ENCODE data around the gene MIPOL1.
"Not testable (repeated sequence)": the region's sequence is repeated elsewhere in the genome, so short reads cannot be mapped to it uniquely, and the experiment has no call there.

Gene MIPOL1

DNA sequence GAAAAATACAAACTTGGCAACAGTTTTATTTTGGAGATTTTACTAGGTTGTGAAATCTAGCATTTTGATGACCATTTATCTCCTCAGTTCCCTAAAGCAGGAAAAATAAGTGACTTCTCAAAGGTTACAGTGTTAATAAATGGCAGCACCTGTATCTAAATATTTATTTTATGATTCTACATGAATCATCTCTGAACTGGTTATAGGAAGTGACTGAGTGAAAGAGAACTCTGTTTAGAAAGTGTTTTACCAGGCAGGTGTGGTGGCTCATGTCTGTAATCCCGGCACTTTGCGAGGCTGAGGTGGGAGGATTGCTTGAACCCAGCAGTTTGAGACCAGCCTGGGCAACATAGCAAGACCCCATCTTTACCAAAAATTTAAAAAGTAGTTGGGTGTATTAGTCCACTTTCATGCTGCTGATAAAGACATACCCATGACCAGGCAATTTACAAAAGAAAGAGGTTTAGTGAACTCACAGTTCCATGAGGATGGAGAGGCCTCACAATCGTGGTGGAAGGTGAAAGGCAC, 26.3 kb downstream of the MIPOL1 start:
- Mint-ChIP-seq H3K4me3 (no peak overlapping the region), H3K27me3 (ENCODE audit: low read depth, poor library complexity) (no peaks in the 10 kb centered on the region), H3K9me3 (peaks cover 69% of the 10 kb centered on the region), H3K36me3 (ENCODE audit: low read depth) (peaks cover 74% of the 10 kb centered on the region), H3K27ac (no peak overlapping the region), H3K4me1 (no peaks in the 10 kb centered on the region)
- no peak for DNase-seq
- TF ChIP-seq, protein P1, sequence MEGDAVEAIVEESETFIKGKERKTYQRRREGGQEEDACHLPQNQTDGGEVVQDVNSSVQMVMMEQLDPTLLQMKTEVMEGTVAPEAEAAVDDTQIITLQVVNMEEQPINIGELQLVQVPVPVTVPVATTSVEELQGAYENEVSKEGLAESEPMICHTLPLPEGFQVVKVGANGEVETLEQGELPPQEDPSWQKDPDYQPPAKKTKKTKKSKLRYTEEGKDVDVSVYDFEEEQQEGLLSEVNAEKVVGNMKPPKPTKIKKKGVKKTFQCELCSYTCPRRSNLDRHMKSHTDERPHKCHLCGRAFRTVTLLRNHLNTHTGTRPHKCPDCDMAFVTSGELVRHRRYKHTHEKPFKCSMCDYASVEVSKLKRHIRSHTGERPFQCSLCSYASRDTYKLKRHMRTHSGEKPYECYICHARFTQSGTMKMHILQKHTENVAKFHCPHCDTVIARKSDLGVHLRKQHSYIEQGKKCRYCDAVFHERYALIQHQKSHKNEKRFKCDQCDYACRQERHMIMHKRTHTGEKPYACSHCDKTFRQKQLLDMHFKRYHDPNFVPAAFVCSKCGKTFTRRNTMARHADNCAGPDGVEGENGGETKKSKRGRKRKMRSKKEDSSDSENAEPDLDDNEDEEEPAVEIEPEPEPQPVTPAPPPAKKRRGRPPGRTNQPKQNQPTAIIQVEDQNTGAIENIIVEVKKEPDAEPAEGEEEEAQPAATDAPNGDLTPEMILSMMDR (IDR thresholded peaks at IDR 0.05), result no peak

DNA sequence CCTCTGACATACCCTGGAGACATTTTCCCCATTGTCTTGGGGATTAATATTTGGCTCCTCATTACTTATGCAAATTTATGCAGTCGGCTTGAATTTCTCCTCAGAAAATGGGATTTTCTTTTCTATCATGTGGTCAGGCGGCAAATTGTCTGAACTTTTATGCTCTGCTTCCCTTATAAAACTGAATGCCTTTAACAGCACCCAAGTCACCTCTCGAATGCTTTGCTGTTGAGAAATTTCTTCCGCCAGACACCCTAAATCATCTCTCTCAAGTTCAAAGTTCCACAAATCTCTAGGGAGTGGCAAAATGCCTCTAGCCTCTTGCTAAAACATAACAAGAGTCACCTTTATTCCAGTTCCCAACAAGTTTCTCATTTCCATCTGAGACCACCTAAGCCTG, 27.9 kb downstream of the MIPOL1 start:
- not testable (repeated sequence) for H3K27me3 Mint-ChIP-seq (ENCODE audit: low read depth, poor library complexity); H3K4me3 Mint-ChIP-seq; DNase-seq; H3K4me1 Mint-ChIP-seq; H3K27ac Mint-ChIP-seq
- peaks cover 60% of the 10 kb centered on the region for H3K9me3 Mint-ChIP-seq
- H3K36me3 Mint-ChIP-seq (ENCODE audit: low read depth), result peaks cover 58% of the 10 kb centered on the region

DNA sequence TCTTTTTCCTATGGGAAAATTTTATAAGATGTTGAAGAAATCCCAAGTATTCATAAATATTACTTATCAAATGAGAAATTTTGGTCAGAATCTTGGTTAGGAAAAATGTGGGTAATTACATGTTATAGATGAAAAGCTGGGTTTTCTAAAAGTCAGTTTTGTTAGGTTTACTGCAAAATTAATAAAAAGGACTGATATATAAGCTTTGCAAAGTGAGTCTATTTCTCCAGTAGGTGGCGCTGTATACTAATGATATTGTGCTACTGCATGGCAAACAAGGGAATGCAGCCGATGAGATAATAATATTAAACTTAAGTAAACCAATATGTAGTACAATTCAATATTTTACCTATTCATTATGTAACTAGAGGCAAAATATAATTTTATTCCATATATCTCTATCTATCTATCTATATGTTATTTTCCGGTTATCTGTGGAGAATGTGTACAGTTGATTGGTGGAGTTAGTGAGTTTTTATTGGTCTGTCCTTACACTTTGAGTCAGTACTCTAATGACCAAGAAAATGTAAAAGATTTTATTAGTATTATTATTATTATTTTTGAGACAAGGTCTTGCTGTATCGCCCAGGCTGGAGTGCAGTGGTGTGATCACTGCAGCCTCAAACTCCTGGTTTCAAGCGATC, 32.9 kb downstream of the MIPOL1 start:
- TF ChIP-seq, protein P1 (IDR thresholded peaks at IDR 0.05), result peak; percentile 85
- H3K27ac Mint-ChIP-seq, result no peak overlapping the region
- H3K4me3 Mint-ChIP-seq, result no peak overlapping the region
- peaks cover 14% of the 10 kb centered on the region for H3K36me3 Mint-ChIP-seq (ENCODE audit: low read depth)
- H3K27me3 Mint-ChIP-seq (ENCODE audit: low read depth, poor library complexity), result no peaks in the 10 kb centered on the region
- peak; percentile 18 for DNase-seq
- no peaks in the 10 kb centered on the region for H3K4me1 Mint-ChIP-seq
- H3K9me3 Mint-ChIP-seq, result peaks cover 10% of the 10 kb centered on the region

DNA sequence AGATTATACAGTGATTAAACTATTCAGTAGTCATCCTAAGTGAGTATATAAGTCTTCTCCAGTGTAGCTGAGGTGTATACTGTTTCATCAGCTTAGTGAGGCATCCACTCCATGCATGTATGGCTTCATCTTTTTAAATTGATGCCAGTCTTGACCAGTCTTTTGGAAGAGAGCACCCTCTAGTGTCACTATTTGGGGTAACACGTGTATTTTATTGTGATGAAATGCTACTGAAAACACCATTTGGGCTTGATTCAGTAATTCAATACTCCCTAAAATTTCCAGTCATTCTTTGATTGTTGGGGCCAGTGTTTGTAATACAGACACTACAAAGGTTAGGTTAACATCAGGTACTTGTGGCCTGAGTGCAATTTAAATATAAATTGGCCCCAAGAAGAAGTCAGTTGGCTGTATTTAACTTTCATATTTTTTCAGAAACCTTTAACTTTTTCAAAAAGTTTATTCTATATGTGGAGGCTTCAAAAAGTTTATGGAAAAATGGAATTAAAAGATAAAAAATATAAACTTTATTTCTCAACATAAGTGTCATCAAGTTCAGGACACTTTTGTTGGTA, 35.3 kb downstream of the MIPOL1 start:
- no peaks in the 10 kb centered on the region for H3K9me3 Mint-ChIP-seq
- H3K36me3 Mint-ChIP-seq (ENCODE audit: low read depth), result peaks cover 4% of the 10 kb centered on the region
- no peaks in the 10 kb centered on the region for H3K27me3 Mint-ChIP-seq (ENCODE audit: low read depth, poor library complexity)
- no peak overlapping the region for H3K4me3 Mint-ChIP-seq
- no peak overlapping the region for H3K27ac Mint-ChIP-seq
- TF ChIP-seq, protein P1 (IDR thresholded peaks at IDR 0.05), result peak; percentile 70
- no peaks in the 10 kb centered on the region for H3K4me1 Mint-ChIP-seq
- peak; percentile 3 for DNase-seq

DNA sequence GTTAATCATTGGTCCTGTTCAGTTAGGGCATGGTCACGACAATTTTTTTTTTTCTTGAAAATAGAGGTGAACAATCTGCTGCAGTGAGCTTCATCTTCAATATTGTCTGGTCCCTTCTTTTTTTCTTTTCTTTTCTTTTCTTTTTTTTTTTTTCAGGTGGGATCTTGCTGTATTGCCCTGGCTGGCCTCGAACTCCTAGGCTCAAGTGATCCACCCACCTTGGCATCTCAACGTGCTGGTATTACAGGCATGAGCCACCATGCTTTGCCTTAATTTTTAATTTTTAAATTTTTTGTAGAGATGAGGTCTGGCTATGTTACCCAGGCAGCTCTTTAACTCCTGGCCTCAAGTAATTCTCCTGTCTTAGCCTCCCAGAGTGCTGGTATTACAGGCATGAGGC, 36.5 kb downstream of the MIPOL1 start:
- TF ChIP-seq, protein P1 (IDR thresholded peaks at IDR 0.05), result no peak
- H3K27me3 Mint-ChIP-seq (ENCODE audit: low read depth, poor library complexity), result no peaks in the 10 kb centered on the region
- H3K9me3 Mint-ChIP-seq, result no peaks in the 10 kb centered on the region
- H3K27ac Mint-ChIP-seq, result no peak overlapping the region
- H3K4me3 Mint-ChIP-seq, result no peak overlapping the region
- no peaks in the 10 kb centered on the region for H3K4me1 Mint-ChIP-seq
- H3K36me3 Mint-ChIP-seq (ENCODE audit: low read depth), result peaks cover 4% of the 10 kb centered on the region
- no peak for DNase-seq

DNA sequence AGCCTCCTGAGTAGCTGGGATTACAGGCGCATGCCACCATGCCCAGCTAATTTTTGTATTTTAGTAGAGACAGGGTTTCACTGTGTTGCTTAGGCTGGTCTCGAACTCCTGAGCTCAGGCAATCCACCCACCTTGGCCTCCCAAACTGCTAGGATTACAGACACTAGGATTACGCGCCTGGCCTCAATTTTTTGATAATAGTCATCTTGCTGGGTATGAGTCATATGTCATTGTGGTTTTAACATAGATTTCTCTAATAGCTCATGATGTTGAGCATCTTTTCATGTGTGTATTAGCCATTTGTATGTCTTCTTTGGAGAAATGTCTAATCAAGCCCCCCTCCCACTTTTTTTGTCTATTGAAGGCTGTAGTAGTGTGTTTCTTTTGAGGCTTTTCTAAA, 38.3 kb downstream of the MIPOL1 start:
- not testable (repeated sequence) for H3K4me1 Mint-ChIP-seq; H3K36me3 Mint-ChIP-seq (ENCODE audit: low read depth); DNase-seq; H3K27me3 Mint-ChIP-seq (ENCODE audit: low read depth, poor library complexity); H3K27ac Mint-ChIP-seq; H3K9me3 Mint-ChIP-seq; H3K4me3 Mint-ChIP-seq

DNA sequence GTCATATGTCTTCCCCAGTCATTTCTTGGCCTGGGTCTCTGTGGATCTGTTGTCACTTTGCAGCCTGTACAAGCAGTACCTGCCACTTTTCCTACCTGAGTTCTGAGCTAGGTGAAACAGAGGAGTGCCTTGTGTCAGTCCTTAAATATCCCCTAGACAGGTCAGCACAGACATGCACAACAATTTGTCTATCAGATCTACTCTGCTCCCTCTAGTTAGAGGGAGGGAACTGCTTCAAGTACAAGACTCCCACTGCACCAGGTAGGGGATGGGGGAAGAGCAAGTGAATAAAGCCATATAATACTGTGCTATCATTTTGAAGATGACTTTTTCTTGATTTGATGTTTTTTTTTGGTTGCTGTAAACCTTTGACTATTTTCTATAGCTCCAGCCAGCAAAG, 39.4 kb downstream of the MIPOL1 start:
- no peaks in the 10 kb centered on the region for H3K9me3 Mint-ChIP-seq
- H3K36me3 Mint-ChIP-seq (ENCODE audit: low read depth), result peaks cover 4% of the 10 kb centered on the region
- H3K27me3 Mint-ChIP-seq (ENCODE audit: low read depth, poor library complexity), result no peaks in the 10 kb centered on the region
- H3K4me3 Mint-ChIP-seq, result no peak overlapping the region
- H3K27ac Mint-ChIP-seq, result peak overlapping the region; percentile 11
- TF ChIP-seq, protein P1 (IDR thresholded peaks at IDR 0.05), result no peak
- DNase-seq, result no peak
- no peaks in the 10 kb centered on the region for H3K4me1 Mint-ChIP-seq
